DOHH2 (cell line): Measurements from ENCODE around the gene ACTN1.

Source experiments
- EZH2phosphoT487 ChIP-seq: fragments of 200-600 bp; sonication (generic); IDR thresholded peaks from 2 replicates; pipeline ENCODE4 v1.6.1; 2017; ENCODE audit warnings: borderline replicate concordance, mild to moderate bottlenecking, antibody characterized with exemption, low read length, moderate library complexity, mixed read lengths
- TF ChIP-seq, protein P1 (sequence below): fragments of 200-600 bp; sonication (generic); IDR thresholded peaks from one replicate; pipeline ENCODE4 v1.5.1; 2014; ENCODE audit warnings: antibody characterized with exemption, mild to moderate bottlenecking, low read depth, low read length; ENCODE audit not compliant: poor library complexity, severe bottlenecking

DNA sequence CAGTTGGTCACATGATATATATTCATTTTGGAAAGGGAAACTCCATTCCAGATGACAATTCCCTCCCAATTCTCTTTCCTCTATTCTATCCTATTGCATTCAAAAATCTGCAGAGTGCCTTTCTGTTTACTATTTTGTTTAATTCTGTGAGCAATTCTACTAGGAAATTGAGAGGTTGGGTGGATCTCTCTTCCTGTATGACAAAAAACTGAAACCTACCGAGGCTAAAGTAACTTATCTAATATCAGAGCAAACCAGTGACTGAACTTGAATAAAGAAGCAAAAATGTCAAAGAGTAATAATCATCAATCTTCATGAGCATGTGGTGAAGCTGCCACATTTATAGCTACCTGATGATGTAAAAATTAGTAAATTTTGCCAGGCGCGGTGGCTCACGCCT is 16.6 kb upstream of the ACTN1 start:
- TF ChIP-seq, protein P1, sequence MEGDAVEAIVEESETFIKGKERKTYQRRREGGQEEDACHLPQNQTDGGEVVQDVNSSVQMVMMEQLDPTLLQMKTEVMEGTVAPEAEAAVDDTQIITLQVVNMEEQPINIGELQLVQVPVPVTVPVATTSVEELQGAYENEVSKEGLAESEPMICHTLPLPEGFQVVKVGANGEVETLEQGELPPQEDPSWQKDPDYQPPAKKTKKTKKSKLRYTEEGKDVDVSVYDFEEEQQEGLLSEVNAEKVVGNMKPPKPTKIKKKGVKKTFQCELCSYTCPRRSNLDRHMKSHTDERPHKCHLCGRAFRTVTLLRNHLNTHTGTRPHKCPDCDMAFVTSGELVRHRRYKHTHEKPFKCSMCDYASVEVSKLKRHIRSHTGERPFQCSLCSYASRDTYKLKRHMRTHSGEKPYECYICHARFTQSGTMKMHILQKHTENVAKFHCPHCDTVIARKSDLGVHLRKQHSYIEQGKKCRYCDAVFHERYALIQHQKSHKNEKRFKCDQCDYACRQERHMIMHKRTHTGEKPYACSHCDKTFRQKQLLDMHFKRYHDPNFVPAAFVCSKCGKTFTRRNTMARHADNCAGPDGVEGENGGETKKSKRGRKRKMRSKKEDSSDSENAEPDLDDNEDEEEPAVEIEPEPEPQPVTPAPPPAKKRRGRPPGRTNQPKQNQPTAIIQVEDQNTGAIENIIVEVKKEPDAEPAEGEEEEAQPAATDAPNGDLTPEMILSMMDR, result no peak
- TF ChIP-seq EZH2phosphoT487, result no peak
